Gastroesophageal sphincter (tissue), 4 donors: ENCODE data around the gene NUP205. TPM values are rescaled to one million over a fixed set of nuclear protein-coding genes. Genes with fewer than 3 reads are reported as not detected.

Experiments
- ATAC-seq: fragments of 150-250 bp; one replicate; pipeline ENCODE4 v1.9.1; 2016; ENCODE audit warnings: mild to moderate bottlenecking, moderate library complexity
- H3K27ac ChIP-seq, 4 donors: fragments of 200-600 bp; sonication (generic) in 3 of 4; 1 replicate in 3 of 4; 2 replicates in 1 of 4; pipeline ENCODE4 v1.5.1; 2016 to 2019
- H3K27me3 ChIP-seq: fragments of 200-600 bp; sonication (generic); one replicate; pipeline ENCODE4 v1.5.1; 2019
- H3K36me3 ChIP-seq, 2 donors: fragments of 200-600 bp; sonication (generic); one replicate each; pipeline ENCODE4 v1.5.1; 2019; ENCODE audit warnings: control low read depth in 1 of 2
- H3K4me1 ChIP-seq, 3 donors: fragments of 200-600 bp; sonication (generic); 1 replicate in 2 of 3; 2 replicates in 1 of 3; pipeline ENCODE4 v1.5.1; 2016 to 2019; ENCODE audit warnings: control low read depth in 2 of 3
- H3K4me3 ChIP-seq, 2 donors: fragments of 200-600 bp; sonication (generic); one replicate each; pipeline ENCODE4 v1.5.1; 2019; ENCODE audit warnings: mild to moderate bottlenecking in 1 of 2, moderate library complexity in 1 of 2
- H3K9me3 ChIP-seq, 3 donors: fragments of 200-600 bp; sonication (generic); one replicate each; pipeline ENCODE4 v1.5.1; 2017 to 2019; ENCODE audit warnings: control low read depth in 2 of 3
- EP300 ChIP-seq: sonication (generic); formaldehyde crosslinking; IDR thresholded peaks from one replicate; pipeline ENCODE4 v1.6.1; 2017; ENCODE audit warnings: antibody characterized with exemption, mild to moderate bottlenecking
- POLR2A ChIP-seq, 2 donors: fragments of 450-650 bp; IDR thresholded peaks; one replicate each; pipeline ENCODE4 v1.6.1; 2017; ENCODE audit warnings: antibody characterized with exemption in 2 of 2, mild to moderate bottlenecking in 2 of 2, moderate library complexity in 1 of 2
- POLR2AphosphoS5 ChIP-seq: sonication (generic); formaldehyde crosslinking; IDR thresholded peaks from one replicate; pipeline ENCODE4 v1.6.1; 2017; ENCODE audit warnings: antibody characterized with exemption
- WGBS, 2 donors: methylation state at CpG; one replicate each; pipeline ENCODE4 v1.1.5; 2018; ENCODE audit warnings: low coverage in 1 of 2; 5-methylcytosine and 5-hydroxymethylcytosine counted together
- total RNA-seq, 4 donors: library from RNA; depleted of rRNA; stranded (reverse); fragments of >200 nt; gene quantifications; one replicate each; pipeline ENCODE4 v1.1.0, GENCODE V29; 2016
- TF ChIP-seq, protein P1 (sequence below), 4 experiments: fragments of 200-600 bp in 2 of 4; fragments of 450-650 bp in 2 of 4; sonication (generic) in 1 of 4; IDR thresholded peaks; one replicate each; pipeline ENCODE4 v1.5.1; 2017 to 2019; ENCODE audit warnings: antibody characterized with exemption in 4 of 4, mild to moderate bottlenecking in 2 of 4, moderate library complexity in 2 of 4

NUP205 gene
- total RNA-seq, 4 donors from 2014 or later, result 28.4 to 38.8 (median 32.4) TPM

DNA sequence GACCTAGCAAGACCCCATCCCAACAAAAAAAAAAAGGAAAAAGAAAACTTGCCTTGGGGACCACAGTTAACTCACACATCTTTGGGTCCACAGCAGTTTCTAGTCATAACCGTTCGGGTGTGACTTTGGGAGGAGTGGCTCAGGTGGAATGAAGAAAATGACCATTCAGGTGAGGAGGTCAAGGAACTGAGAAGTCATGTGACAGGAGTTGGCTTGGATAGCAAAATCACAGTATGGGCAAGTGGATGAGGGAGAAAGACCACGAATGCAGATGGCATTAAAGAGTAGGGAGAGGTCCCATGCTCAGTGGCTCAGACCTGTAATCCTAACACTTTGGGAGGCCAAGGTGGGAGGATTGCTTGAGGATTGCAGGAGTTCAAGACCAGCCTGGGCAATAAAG lies 30.7 kb upstream of the NUP205 start:
- H3K27ac ChIP-seq, result no peak overlapping the region
- H3K27me3 ChIP-seq, result no peaks in the 10 kb centered on the region
- no peak for ATAC-seq
- no peaks in the 10 kb centered on the region for H3K4me1 ChIP-seq
- TF ChIP-seq POLR2AphosphoS5, result no peak
- H3K36me3 ChIP-seq, result no peaks in the 10 kb centered on the region
- peaks cover 0 to 11% (median 0%) of the 10 kb centered on the region in 3 donors for H3K9me3 ChIP-seq
- H3K4me3 ChIP-seq, result no peak overlapping the region
- WGBS, 2 donors, result 78% methylated on average over 3 of the region's 3 CpGs; no CpG with 5 or more reads in 1 of the 2 donors

DNA sequence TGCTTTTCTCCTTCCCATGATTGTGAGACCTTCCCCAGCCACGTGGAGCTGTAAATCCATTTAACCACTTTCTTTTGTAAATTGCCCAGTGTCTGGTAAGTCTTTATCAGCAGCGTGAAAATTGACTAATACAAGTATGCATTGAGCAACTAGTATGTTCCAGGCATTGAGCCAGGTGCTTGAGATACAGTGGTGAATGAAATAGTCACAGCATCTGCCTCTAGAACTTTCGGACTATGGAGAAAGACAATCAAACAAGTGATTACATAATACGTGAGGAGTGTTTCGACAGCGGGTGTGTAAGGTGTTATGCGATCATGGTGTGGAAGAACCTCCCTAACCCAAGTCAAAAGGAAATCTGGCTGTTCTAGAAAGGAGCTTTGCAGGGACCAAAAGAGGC lies 21.6 kb upstream of the NUP205 start:
- ATAC-seq, result no peak
- Histone ChIP-seq H3K27me3 (no peaks in the 10 kb centered on the region), H3K9me3 (no peaks in the 10 kb centered on the region), H3K36me3 (no peaks in the 10 kb centered on the region), H3K4me1 (no peaks in the 10 kb centered on the region), H3K4me3 (no peak overlapping the region), H3K27ac (no peak overlapping the region)
- WGBS, 2 donors, result 76 to 82% methylated on average over 6 to 7 of the region's 7 CpGs
- TF ChIP-seq POLR2A (IDR thresholded peaks at IDR 0.05) (no peak), EP300 (no peak), POLR2AphosphoS5 (no peak)
- TF ChIP-seq, protein P1, sequence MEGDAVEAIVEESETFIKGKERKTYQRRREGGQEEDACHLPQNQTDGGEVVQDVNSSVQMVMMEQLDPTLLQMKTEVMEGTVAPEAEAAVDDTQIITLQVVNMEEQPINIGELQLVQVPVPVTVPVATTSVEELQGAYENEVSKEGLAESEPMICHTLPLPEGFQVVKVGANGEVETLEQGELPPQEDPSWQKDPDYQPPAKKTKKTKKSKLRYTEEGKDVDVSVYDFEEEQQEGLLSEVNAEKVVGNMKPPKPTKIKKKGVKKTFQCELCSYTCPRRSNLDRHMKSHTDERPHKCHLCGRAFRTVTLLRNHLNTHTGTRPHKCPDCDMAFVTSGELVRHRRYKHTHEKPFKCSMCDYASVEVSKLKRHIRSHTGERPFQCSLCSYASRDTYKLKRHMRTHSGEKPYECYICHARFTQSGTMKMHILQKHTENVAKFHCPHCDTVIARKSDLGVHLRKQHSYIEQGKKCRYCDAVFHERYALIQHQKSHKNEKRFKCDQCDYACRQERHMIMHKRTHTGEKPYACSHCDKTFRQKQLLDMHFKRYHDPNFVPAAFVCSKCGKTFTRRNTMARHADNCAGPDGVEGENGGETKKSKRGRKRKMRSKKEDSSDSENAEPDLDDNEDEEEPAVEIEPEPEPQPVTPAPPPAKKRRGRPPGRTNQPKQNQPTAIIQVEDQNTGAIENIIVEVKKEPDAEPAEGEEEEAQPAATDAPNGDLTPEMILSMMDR (IDR thresholded peaks at IDR 0.05), result no peak

DNA sequence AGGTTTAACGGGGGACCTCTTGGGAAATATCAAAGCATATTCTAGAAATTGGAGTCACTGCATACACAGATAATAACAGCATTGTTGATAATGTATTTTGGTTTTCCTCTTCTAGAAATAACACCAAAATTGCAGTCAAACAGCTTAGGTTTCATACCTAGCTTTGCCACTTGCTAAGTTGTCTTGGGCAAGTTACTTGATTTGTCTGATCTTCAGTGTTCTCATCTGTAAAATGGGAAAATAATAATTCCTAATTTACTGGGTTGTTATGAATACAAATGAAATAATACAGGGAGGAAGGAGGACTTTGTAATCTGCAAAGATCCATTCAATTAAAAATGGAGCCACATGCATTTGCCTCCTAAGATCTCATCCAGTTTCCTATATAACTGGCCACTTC lies 20.3 kb upstream of the NUP205 start:
- no peaks in the 10 kb centered on the region for H3K27me3 ChIP-seq
- 60 to 82% methylated on average over 1 of the region's 1 CpG for WGBS, 2 donors
- no peak overlapping the region for H3K4me3 ChIP-seq
- no peaks in the 10 kb centered on the region for H3K36me3 ChIP-seq
- no peak overlapping the region for H3K27ac ChIP-seq
- no peaks in the 10 kb centered on the region for H3K4me1 ChIP-seq
- no peak for TF ChIP-seq EP300
- TF ChIP-seq POLR2AphosphoS5, result no peak
- TF ChIP-seq, protein P1 (IDR thresholded peaks at IDR 0.05), result no peak
- no peak for TF ChIP-seq POLR2A (IDR thresholded peaks at IDR 0.05)
- ATAC-seq, result no peak
- no peaks in the 10 kb centered on the region for H3K9me3 ChIP-seq

DNA sequence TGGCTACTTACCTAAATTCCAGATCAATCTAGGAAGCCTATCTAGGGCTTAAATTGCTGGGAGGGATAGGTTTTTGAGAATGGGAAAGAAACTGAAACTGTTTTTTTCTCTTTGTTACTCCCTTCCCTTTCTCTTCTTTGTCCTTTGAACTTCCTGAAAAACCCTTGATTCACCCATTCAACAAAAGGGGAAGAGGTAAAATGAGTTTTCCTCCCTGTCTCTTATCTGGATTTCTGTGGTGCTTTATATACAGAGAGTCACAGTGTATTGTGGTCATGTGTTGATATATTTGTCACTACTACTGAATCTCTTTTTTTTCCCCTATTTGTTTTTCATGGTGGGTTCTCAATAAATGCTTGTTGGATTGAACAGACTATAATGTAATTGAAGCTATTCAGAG lies 19.8 kb upstream of the NUP205 start:
- Histone ChIP-seq H3K9me3 (no peaks in the 10 kb centered on the region), H3K27ac (no peak overlapping the region), H3K4me3 (no peak overlapping the region), H3K36me3 (no peaks in the 10 kb centered on the region), H3K27me3 (no peaks in the 10 kb centered on the region), H3K4me1 (no peaks in the 10 kb centered on the region)
- no peak for ATAC-seq
- TF ChIP-seq, protein P1 (IDR thresholded peaks at IDR 0.05), result no peak
- TF ChIP-seq EP300 (no peak), POLR2A (IDR thresholded peaks at IDR 0.05) (no peak), POLR2AphosphoS5 (no peak)

DNA sequence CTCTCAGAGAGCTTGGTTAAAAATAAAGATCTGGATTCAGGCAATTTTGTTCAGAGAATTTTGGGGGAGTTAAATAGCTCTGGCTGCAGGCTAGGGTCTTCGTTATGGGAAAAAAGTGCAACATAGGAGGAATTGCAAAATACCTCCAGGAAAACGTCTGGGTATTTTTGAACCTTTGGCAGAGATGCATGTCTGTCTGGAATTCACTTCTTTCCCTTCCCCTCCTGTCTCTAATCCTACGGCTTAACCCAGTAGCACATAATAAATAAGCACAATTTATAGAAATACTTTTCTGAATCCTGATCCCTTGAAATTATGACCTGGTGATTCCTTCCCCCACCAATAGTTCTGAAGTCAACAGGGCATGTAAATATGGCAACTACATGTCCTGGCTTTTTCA lies 19.3 kb upstream of the NUP205 start:
- no peaks in the 10 kb centered on the region for H3K9me3 ChIP-seq
- TF ChIP-seq POLR2A (IDR thresholded peaks at IDR 0.05), result no peak
- TF ChIP-seq EP300, result no peak
- TF ChIP-seq, protein P1 (IDR thresholded peaks at IDR 0.05), result no peak
- no peak for TF ChIP-seq POLR2AphosphoS5
- WGBS, 2 donors, result 35% methylated on average over 3 of the region's 3 CpGs; no CpG with 5 or more reads in 1 of the 2 donors
- no peaks in the 10 kb centered on the region for H3K36me3 ChIP-seq
- H3K27ac ChIP-seq, result no peak overlapping the region
- H3K27me3 ChIP-seq, result no peaks in the 10 kb centered on the region
- no peak overlapping the region for H3K4me3 ChIP-seq
- no peak for ATAC-seq
- H3K4me1 ChIP-seq, result no peaks in the 10 kb centered on the region

DNA sequence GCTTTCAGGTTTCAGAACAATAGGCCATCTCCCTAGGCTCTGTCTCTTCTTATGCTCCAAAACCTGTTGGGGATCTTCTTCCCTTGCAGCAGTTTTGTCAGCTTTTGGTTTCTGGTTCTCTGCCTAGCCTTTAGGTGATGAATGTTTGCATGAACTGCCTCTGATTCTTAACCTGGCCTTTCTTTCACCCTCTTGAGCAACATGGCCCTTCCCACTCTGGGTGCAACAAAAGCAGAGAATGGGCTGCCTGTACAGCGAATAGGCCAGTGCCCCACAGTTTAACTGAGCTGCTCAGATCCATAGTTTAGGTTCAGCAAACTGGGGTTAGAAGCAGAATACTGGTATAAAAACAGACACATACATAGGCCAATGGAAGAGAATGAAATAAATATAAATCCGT lies 18.1 kb upstream of the NUP205 start:
- Histone ChIP-seq H3K4me3 (no peak overlapping the region), H3K27me3 (no peaks in the 10 kb centered on the region), H3K36me3 (no peaks in the 10 kb centered on the region), H3K27ac (no peak overlapping the region), H3K9me3 (no peaks in the 10 kb centered on the region), H3K4me1 (no peaks in the 10 kb centered on the region)
- ATAC-seq, result no peak
- no peak for TF ChIP-seq POLR2A (IDR thresholded peaks at IDR 0.05)
- no peak for TF ChIP-seq EP300
- TF ChIP-seq, protein P1 (IDR thresholded peaks at IDR 0.05), result no peak
- TF ChIP-seq POLR2AphosphoS5, result no peak
- 73 to 91% methylated on average over 1 to 2 of the region's 2 CpGs for WGBS, 2 donors
